Measurements from ENCODE around the gene DEK. TPM values are rescaled to one million over a fixed set of nuclear protein-coding genes. Genes with fewer than 3 reads are reported as not detected.
"Not testable (repeated sequence)": the region's sequence is repeated elsewhere in the genome, so short reads cannot be mapped to it uniquely, and the experiment has no call there.

DEK gene
- total RNA-seq, 2 donors from 2014 or later: 72.6 to 130 TPM

- no peak overlapping the region for H3K4me3 ChIP-seq
- H3K4me1 ChIP-seq (ENCODE audit: control insufficient read depth in 1 of 2, low read depth in 2 of 2): no peaks in the 10 kb centered on the region
- DNase-seq (ENCODE audit: low spot score): no peak
- no peaks in the 10 kb centered on the region for H3K27me3 ChIP-seq (replicated peaks; ENCODE audit: insufficient read depth)
- peaks cover 15% of the 10 kb centered on the region for H3K36me3 ChIP-seq
- no peak for TF ChIP-seq CTCF (IDR thresholded peaks at IDR 0.05)
- no peak for ATAC-seq (ENCODE audit: insufficient number of reproducible peaks, low FRiP score, low read depth)
- H3K27ac ChIP-seq: no peak overlapping the region
- H3K9me3 ChIP-seq: no peaks in the 10 kb centered on the region
Observed at GRCh38 chr6:18240230-18240629, 24.1 kb downstream of the DEK start.

GRCh38 chr6:18237167-18237566 lies 27.2 kb downstream of the DEK start:
- Histone ChIP-seq H3K27me3 (replicated peaks; ENCODE audit: insufficient read depth) (no peaks in the 10 kb centered on the region), H3K4me1 (ENCODE audit: control insufficient read depth in 1 of 2, low read depth in 2 of 2) (no peaks in the 10 kb centered on the region), H3K9me3 (no peaks in the 10 kb centered on the region), H3K36me3 (peaks cover 28% of the 10 kb centered on the region), H3K27ac (no peak overlapping the region), H3K4me3 (no peak overlapping the region)
- DNase-seq (ENCODE audit: low spot score): no peak
- no peak for TF ChIP-seq CTCF (IDR thresholded peaks at IDR 0.05)
- ATAC-seq (ENCODE audit: insufficient number of reproducible peaks, low FRiP score, low read depth): no peak

- Histone ChIP-seq H3K27me3 (replicated peaks; ENCODE audit: insufficient read depth) (no peaks in the 10 kb centered on the region), H3K36me3 (peaks cover 36% of the 10 kb centered on the region), H3K4me3 (no peak overlapping the region), H3K4me1 (ENCODE audit: control insufficient read depth in 1 of 2, low read depth in 2 of 2) (no peaks in the 10 kb centered on the region), H3K9me3 (peaks cover 8% of the 10 kb centered on the region), H3K27ac (no peak overlapping the region)
- TF ChIP-seq CTCF (IDR thresholded peaks at IDR 0.05): no peak
- DNase-seq (ENCODE audit: low spot score): no peak
- no peak for ATAC-seq (ENCODE audit: insufficient number of reproducible peaks, low FRiP score, low read depth)
Observed at GRCh38 chr6:18235524-18235923, 28.8 kb downstream of the DEK start.

- Histone ChIP-seq H3K9me3 (peaks cover 8% of the 10 kb centered on the region), H3K36me3 (peaks cover 36% of the 10 kb centered on the region), H3K4me1 (ENCODE audit: control insufficient read depth in 1 of 2, low read depth in 2 of 2) (no peaks in the 10 kb centered on the region), H3K4me3 (no peak overlapping the region), H3K27me3 (replicated peaks; ENCODE audit: insufficient read depth) (no peaks in the 10 kb centered on the region), H3K27ac (no peak overlapping the region)
- ATAC-seq (ENCODE audit: insufficient number of reproducible peaks, low FRiP score, low read depth) (no peak), DNase-seq (ENCODE audit: low spot score) (no peak)
- TF ChIP-seq CTCF (IDR thresholded peaks at IDR 0.05): no peak
Observed at GRCh38 chr6:18234564-18234963, 29.8 kb downstream of the DEK start.

GRCh38 chr6:18233770-18234169 lies 30.6 kb downstream of the DEK start:
- H3K4me1 ChIP-seq (ENCODE audit: control insufficient read depth in 1 of 2, low read depth in 2 of 2); H3K4me3 ChIP-seq; H3K27me3 ChIP-seq (replicated peaks; ENCODE audit: insufficient read depth); ATAC-seq (ENCODE audit: insufficient number of reproducible peaks, low FRiP score, low read depth); H3K27ac ChIP-seq; H3K9me3 ChIP-seq; DNase-seq (ENCODE audit: low spot score): not testable (repeated sequence)
- peaks cover 43% of the 10 kb centered on the region for H3K36me3 ChIP-seq

GRCh38 chr6:18231856-18232255 lies 32.5 kb downstream of the DEK start:
- H3K36me3 ChIP-seq: peaks cover 51% of the 10 kb centered on the region
- DNase-seq (ENCODE audit: low spot score); ATAC-seq (ENCODE audit: insufficient number of reproducible peaks, low FRiP score, low read depth): not testable (repeated sequence)

GRCh38 chr6:18228590-18228989 lies 35.7 kb downstream of the DEK start:
- not testable (repeated sequence) for ATAC-seq (ENCODE audit: insufficient number of reproducible peaks, low FRiP score, low read depth); DNase-seq (ENCODE audit: low spot score); H3K4me1 ChIP-seq (ENCODE audit: control insufficient read depth in 1 of 2, low read depth in 2 of 2); H3K4me3 ChIP-seq; H3K27me3 ChIP-seq (replicated peaks; ENCODE audit: insufficient read depth); H3K27ac ChIP-seq
- Histone ChIP-seq H3K36me3 (peaks cover 46% of the 10 kb centered on the region), H3K9me3 (peaks cover 13% of the 10 kb centered on the region)

More at GRCh38 chr6:18231856-18232255, 32.5 kb downstream of the DEK start:
- H3K27ac ChIP-seq; H3K4me1 ChIP-seq (ENCODE audit: control insufficient read depth in 1 of 2, low read depth in 2 of 2); H3K4me3 ChIP-seq; H3K27me3 ChIP-seq (replicated peaks; ENCODE audit: insufficient read depth): not testable (repeated sequence)
- peaks cover 13% of the 10 kb centered on the region for H3K9me3 ChIP-seq

GRCh38 chr6:18227166-18227565 lies 37.2 kb downstream of the DEK start:
- not testable (repeated sequence) for ATAC-seq (ENCODE audit: insufficient number of reproducible peaks, low FRiP score, low read depth); DNase-seq (ENCODE audit: low spot score); H3K27ac ChIP-seq; H3K4me1 ChIP-seq (ENCODE audit: control insufficient read depth in 1 of 2, low read depth in 2 of 2); H3K4me3 ChIP-seq; H3K27me3 ChIP-seq (replicated peaks; ENCODE audit: insufficient read depth)
- peaks cover 43% of the 10 kb centered on the region for H3K36me3 ChIP-seq
- H3K9me3 ChIP-seq: peaks cover 13% of the 10 kb centered on the region

GRCh38 chr6:18226451-18227105 lies 37.8 kb downstream of the DEK start:
- not testable (repeated sequence) for H3K4me1 ChIP-seq (ENCODE audit: control insufficient read depth in 1 of 2, low read depth in 2 of 2); H3K27ac ChIP-seq; H3K9me3 ChIP-seq; ATAC-seq (ENCODE audit: insufficient number of reproducible peaks, low FRiP score, low read depth); H3K27me3 ChIP-seq (replicated peaks; ENCODE audit: insufficient read depth); DNase-seq (ENCODE audit: low spot score); H3K4me3 ChIP-seq
- peaks cover 44% of the 10 kb centered on the region for H3K36me3 ChIP-seq

All from thoracic aorta (tissue), 2 donors.